ENCODE results near the gene NASP. TPM values are rescaled to one million over a fixed set of nuclear protein-coding genes. Genes with fewer than 3 reads are reported as not detected.

The NASP gene
- total RNA-seq (100 to 1,000 TPM in 2 of 5 donors, 10 to 100 TPM in 3; 64.6 to 145 (median 74.7) TPM), total RNA-seq (77.4 to 400 (median 132) reads per million in 29 experiments)
- 71.8 TPM for total RNA-seq (2013)

- peaks cover 18 to 31% of the 10 kb centered on the region in 2 experiments for H3K4me1 ChIP-seq (ENCODE audit: control insufficient read depth in 1 of 2, extremely low read depth in 1 of 2, insufficient read depth in 2 of 2, low read length in 2 of 2)
- ATAC-seq (replicated peaks in 1 of 4), result peak; percentile 68 to 72 (median 71)
- H3K9me3 Mint-ChIP-seq, result no peaks in the 10 kb centered on the region
- peak; percentile 80 to 97 (median 89) for DNase-seq
- peaks cover 31 to 41% (median 33%) of the 10 kb centered on the region in 3 donors for H3K4me1 Mint-ChIP-seq
- peak within 1 kb of the TSS; percentile 87 for H3K27ac ChIP-seq (ENCODE audit: low read length)
- H3K36me3 Mint-ChIP-seq, result no peaks in the 10 kb centered on the region
- no peaks in the 10 kb centered on the region for H3K36me3 ChIP-seq (ENCODE audit: control insufficient read depth in 2 of 2, extremely low read depth in 1 of 2, insufficient read depth in 1 of 2, low read length in 1 of 2)
- H3K27me3 Mint-ChIP-seq, result no peaks in the 10 kb centered on the region
- ChIA-PET CTCF (interaction anchor here in 1 of 2 donors (0.5 to 2.2 kb wide), 11 partner anchors 11 to 663 kb away, joined by 3 to 12 read pairs (median 4); partner anchors contain the start of genes CCDC163, MMACHC, MUTYH and PRDX1), POLR2A (interaction anchor here (0.5 to 1.4 kb wide), 7 partner anchors 8 to 955 kb away, joined by 3 to 12 read pairs (median 4); partner anchors contain the start of genes CCDC163 (in 1 of the 2), GPBP1L1 (in 1 of the 2), MMACHC (in 1 of the 2) and MUTYH (in 1 of the 2))
- peak within 1 kb of the TSS; percentile 98 to 100 (median 99) for H3K4me3 Mint-ChIP-seq
- peak within 1 kb of the TSS; percentile 73 to 98 for H3K4me3 ChIP-seq (ENCODE audit: control insufficient read depth in 1 of 2, extremely low read depth in 1 of 2, low read length in 1 of 2)
- no peaks in the 10 kb centered on the region for H3K9me3 ChIP-seq
- WGBS (ENCODE audit: insufficient coverage), result under 1% methylated on average over 40 of the region's 41 CpGs
- no peaks in the 10 kb centered on the region for H3K27me3 ChIP-seq (replicated peaks in 1 of 2; ENCODE audit: control insufficient read depth in 2 of 2, extremely low read depth in 1 of 2, insufficient read depth in 2 of 2, low read length in 1 of 2)
- H3K27ac Mint-ChIP-seq, result peak within 1 kb of the TSS; percentile 98 to 99
These were observed at the start of gene NASP for GRCh38 chr1:45583666-45584350. Gene NASP, plus strand, starts transcription at chr1:45584041. Its CDS starts 106 bp downstream, at chr1:45584147.

GRCh38 chr1:45535988-45536766, 47.7 kb upstream of the NASP start:
- Histone ChIP-seq H3K27ac (ENCODE audit: low read length) (no peak overlapping the region), H3K4me1 (ENCODE audit: control insufficient read depth in 1 of 2, extremely low read depth in 1 of 2, insufficient read depth in 2 of 2, low read length in 2 of 2) (no peaks in the 10 kb centered on the region), H3K9me3 (no peaks in the 10 kb centered on the region), H3K4me3 (ENCODE audit: control insufficient read depth in 1 of 2, extremely low read depth in 1 of 2, low read length in 1 of 2) (no peak overlapping the region), H3K27me3 (replicated peaks in 1 of 2; ENCODE audit: control insufficient read depth in 2 of 2, extremely low read depth in 1 of 2, insufficient read depth in 2 of 2, low read length in 1 of 2) (peaks cover 0 to 6% of the 10 kb centered on the region in 2 experiments), H3K36me3 (ENCODE audit: control insufficient read depth in 2 of 2, extremely low read depth in 1 of 2, insufficient read depth in 1 of 2, low read length in 1 of 2) (no peaks in the 10 kb centered on the region)
- Mint-ChIP-seq H3K4me1 (peaks cover 0 to 4% (median 0%) of the 10 kb centered on the region in 3 donors), H3K27ac (no peak overlapping the region), H3K4me3 (no peak overlapping the region), H3K9me3 (no peaks in the 10 kb centered on the region), H3K27me3 (no peaks in the 10 kb centered on the region), H3K36me3 (no peaks in the 10 kb centered on the region)
- ATAC-seq (replicated peaks in 1 of 4) (no peak), DNase-seq (no peak)
- POLR2A ChIA-PET, result interaction anchor here in 1 of 2 donors (0.6 kb wide), 1 partner anchor 11 kb away, joined by 4 read pairs; no protein-coding TSS in a partner anchor
- WGBS (ENCODE audit: insufficient coverage), result no CpG with 5 or more reads among the region's 6 CpGs
- CTCF ChIA-PET, result interaction anchor here (0.6 kb wide), 2 partner anchors 11 to 126 kb away, joined by 3 to 5 read pairs; no protein-coding TSS in a partner anchor

- 93% methylated on average over 4 of the region's 4 CpGs for WGBS (ENCODE audit: insufficient coverage)
- Histone ChIP-seq H3K4me1 (ENCODE audit: control insufficient read depth in 1 of 2, extremely low read depth in 1 of 2, insufficient read depth in 2 of 2, low read length in 2 of 2) (no peaks in the 10 kb centered on the region), H3K9me3 (no peaks in the 10 kb centered on the region), H3K27me3 (replicated peaks in 1 of 2; ENCODE audit: control insufficient read depth in 2 of 2, extremely low read depth in 1 of 2, insufficient read depth in 2 of 2, low read length in 1 of 2) (peaks cover 0 to 6% of the 10 kb centered on the region in 2 experiments), H3K4me3 (ENCODE audit: control insufficient read depth in 1 of 2, extremely low read depth in 1 of 2, low read length in 1 of 2) (no peak overlapping the region), H3K27ac (ENCODE audit: low read length) (no peak overlapping the region), H3K36me3 (ENCODE audit: control insufficient read depth in 2 of 2, extremely low read depth in 1 of 2, insufficient read depth in 1 of 2, low read length in 1 of 2) (no peaks in the 10 kb centered on the region)
- Mint-ChIP-seq H3K4me3 (no peak overlapping the region), H3K27ac (no peak overlapping the region), H3K9me3 (no peaks in the 10 kb centered on the region), H3K27me3 (no peaks in the 10 kb centered on the region), H3K4me1 (peaks cover 0 to 4% (median 0%) of the 10 kb centered on the region in 3 donors), H3K36me3 (no peaks in the 10 kb centered on the region)
- ChIA-PET POLR2A (interaction anchor here (0.6 to 0.7 kb wide), 2 partner anchors 11 to 182 kb away, joined by 3 to 4 read pairs; no protein-coding TSS in a partner anchor), CTCF (interaction anchor here in 1 of 2 donors (0.6 kb wide), 1 partner anchor 10 kb away, joined by 3 read pairs; no protein-coding TSS in a partner anchor)
- ATAC-seq (replicated peaks in 1 of 4), result no peak
- DNase-seq, result no peak
These were observed 47.0 kb upstream of the NASP start for GRCh38 chr1:45536886-45537285.

GRCh38 chr1:45541193-45541592, 42.6 kb upstream of the NASP start:
- Mint-ChIP-seq H3K27me3 (no peaks in the 10 kb centered on the region), H3K27ac (no peak overlapping the region), H3K4me3 (peak overlapping the region in 1 of 3 donors; percentile 12), H3K4me1 (peaks cover 12 to 34% (median 27%) of the 10 kb centered on the region in 3 donors), H3K36me3 (no peaks in the 10 kb centered on the region), H3K9me3 (no peaks in the 10 kb centered on the region)
- no peaks in the 10 kb centered on the region for H3K9me3 ChIP-seq
- H3K4me1 ChIP-seq (ENCODE audit: control insufficient read depth in 1 of 2, extremely low read depth in 1 of 2, insufficient read depth in 2 of 2, low read length in 2 of 2), result peaks cover 23 to 28% of the 10 kb centered on the region in 2 experiments
- H3K4me3 ChIP-seq (ENCODE audit: control insufficient read depth in 1 of 2, extremely low read depth in 1 of 2, low read length in 1 of 2), result no peak overlapping the region
- H3K27ac ChIP-seq (ENCODE audit: low read length), result no peak overlapping the region
- H3K27me3 ChIP-seq (replicated peaks in 1 of 2; ENCODE audit: control insufficient read depth in 2 of 2, extremely low read depth in 1 of 2, insufficient read depth in 2 of 2, low read length in 1 of 2), result peaks cover 0 to 6% of the 10 kb centered on the region in 2 experiments
- ATAC-seq (replicated peaks in 1 of 4), result no peak
- CTCF ChIA-PET, result no interaction called here
- POLR2A ChIA-PET, result no interaction called here
- no CpG with 5 or more reads among the region's 1 CpG for WGBS (ENCODE audit: insufficient coverage)
- no peak for DNase-seq
- no peaks in the 10 kb centered on the region for H3K36me3 ChIP-seq (ENCODE audit: control insufficient read depth in 2 of 2, extremely low read depth in 1 of 2, insufficient read depth in 1 of 2, low read length in 1 of 2)

GRCh38 chr1:45542591-45542990, 41.2 kb upstream of the NASP start:
- Histone ChIP-seq H3K9me3 (no peaks in the 10 kb centered on the region), H3K36me3 (ENCODE audit: control insufficient read depth in 2 of 2, extremely low read depth in 1 of 2, insufficient read depth in 1 of 2, low read length in 1 of 2) (no peaks in the 10 kb centered on the region), H3K27ac (ENCODE audit: low read length) (no peak overlapping the region), H3K27me3 (replicated peaks in 1 of 2; ENCODE audit: control insufficient read depth in 2 of 2, extremely low read depth in 1 of 2, insufficient read depth in 2 of 2, low read length in 1 of 2) (peaks cover 0 to 6% of the 10 kb centered on the region in 2 experiments), H3K4me3 (ENCODE audit: control insufficient read depth in 1 of 2, extremely low read depth in 1 of 2, low read length in 1 of 2) (no peak overlapping the region), H3K4me1 (ENCODE audit: control insufficient read depth in 1 of 2, extremely low read depth in 1 of 2, insufficient read depth in 2 of 2, low read length in 2 of 2) (peaks cover 23 to 28% of the 10 kb centered on the region in 2 experiments)
- Mint-ChIP-seq H3K9me3 (no peaks in the 10 kb centered on the region), H3K4me3 (peak overlapping the region in 1 of 3 donors; percentile 23), H3K4me1 (peaks cover 12 to 33% (median 27%) of the 10 kb centered on the region in 3 donors), H3K36me3 (no peaks in the 10 kb centered on the region), H3K27me3 (no peaks in the 10 kb centered on the region), H3K27ac (no peak overlapping the region)
- WGBS (ENCODE audit: insufficient coverage), result 100% methylated on average over 1 of the region's 4 CpGs
- ATAC-seq (replicated peaks in 1 of 4) (no peak), DNase-seq (no peak)
- CTCF ChIA-PET, result no interaction called here
- POLR2A ChIA-PET, result no interaction called here

All from T-cell (primary cell).